Measurements from ENCODE around the gene TNFRSF4. TPM values are rescaled to one million over a fixed set of nuclear protein-coding genes. Genes with fewer than 3 reads are reported as not detected.
A peak's percentile ranks its signal among the peaks of the same experiment; 100 is the strongest.

Gene TNFRSF4
- total and polyA plus RNA-seq, 10 donors, result 6.6 to 23.4 (median 13.6) TPM

GRCh38 chr1:1225238-1225845 is 11.4 kb upstream of the TNFRSF4 start:
- H3K4me1 ChIP-seq, result peaks cover 6 to 53% (median 26%) of the 10 kb centered on the region in 6 donors
- 90 to 95% (median 94%) methylated on average over 14 to 34 of the region's 34 CpGs for WGBS, 5 donors
- TF ChIP-seq POLR2AphosphoS5 (IDR thresholded peaks at IDR 0.05) (no peak), POLR2A (IDR thresholded peaks at IDR 0.05) (no peak)
- TF ChIP-seq, protein P1, sequence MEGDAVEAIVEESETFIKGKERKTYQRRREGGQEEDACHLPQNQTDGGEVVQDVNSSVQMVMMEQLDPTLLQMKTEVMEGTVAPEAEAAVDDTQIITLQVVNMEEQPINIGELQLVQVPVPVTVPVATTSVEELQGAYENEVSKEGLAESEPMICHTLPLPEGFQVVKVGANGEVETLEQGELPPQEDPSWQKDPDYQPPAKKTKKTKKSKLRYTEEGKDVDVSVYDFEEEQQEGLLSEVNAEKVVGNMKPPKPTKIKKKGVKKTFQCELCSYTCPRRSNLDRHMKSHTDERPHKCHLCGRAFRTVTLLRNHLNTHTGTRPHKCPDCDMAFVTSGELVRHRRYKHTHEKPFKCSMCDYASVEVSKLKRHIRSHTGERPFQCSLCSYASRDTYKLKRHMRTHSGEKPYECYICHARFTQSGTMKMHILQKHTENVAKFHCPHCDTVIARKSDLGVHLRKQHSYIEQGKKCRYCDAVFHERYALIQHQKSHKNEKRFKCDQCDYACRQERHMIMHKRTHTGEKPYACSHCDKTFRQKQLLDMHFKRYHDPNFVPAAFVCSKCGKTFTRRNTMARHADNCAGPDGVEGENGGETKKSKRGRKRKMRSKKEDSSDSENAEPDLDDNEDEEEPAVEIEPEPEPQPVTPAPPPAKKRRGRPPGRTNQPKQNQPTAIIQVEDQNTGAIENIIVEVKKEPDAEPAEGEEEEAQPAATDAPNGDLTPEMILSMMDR (IDR thresholded peaks at IDR 0.05 in 8 of 11, conservative IDR thresholded peaks at IDR 0.05 in 3 of 11), result no peak
- no peak overlapping the region for H3K27ac ChIP-seq
- H3K4me3 ChIP-seq, result no peak overlapping the region
- H3K27me3 ChIP-seq (replicated peaks in 1 of 7), result no peaks in the 10 kb centered on the region
- DNase-seq, result no peak
- H3K36me3 ChIP-seq, result peaks cover 0 to 100% (median 87%) of the 10 kb centered on the region in 6 donors
- intact Hi-C loops (cut with DNase I; ENCODE audit: low total_unique reads), result no loop called here
- no peaks in the 10 kb centered on the region for H3K9me3 ChIP-seq

DNA sequence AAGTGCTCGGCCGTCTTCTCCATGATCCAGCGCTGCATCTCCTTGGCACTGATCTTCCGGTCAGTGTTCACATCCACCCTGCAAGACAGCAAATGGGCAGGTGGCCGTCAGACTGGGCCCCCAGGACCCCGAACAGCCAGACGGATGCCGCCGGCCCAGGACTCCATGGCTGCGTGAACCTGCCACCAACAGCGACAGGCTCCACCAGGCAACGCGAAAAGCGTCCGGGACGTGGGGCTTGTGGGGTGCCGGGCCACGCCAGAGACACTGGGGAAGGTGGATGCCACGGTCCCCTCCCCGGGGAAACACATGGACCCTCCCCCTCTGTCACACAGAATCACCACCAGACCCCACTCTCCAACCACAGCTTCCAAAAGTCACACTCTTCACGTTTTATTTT is 9.9 kb upstream of the TNFRSF4 start:
- TF ChIP-seq, protein P1 (IDR thresholded peaks at IDR 0.05 in 8 of 11, conservative IDR thresholded peaks at IDR 0.05 in 3 of 11), result no peak
- peak in 1 of 3 donors; percentile 30 for TF ChIP-seq POLR2AphosphoS5 (IDR thresholded peaks at IDR 0.05)

DNA sequence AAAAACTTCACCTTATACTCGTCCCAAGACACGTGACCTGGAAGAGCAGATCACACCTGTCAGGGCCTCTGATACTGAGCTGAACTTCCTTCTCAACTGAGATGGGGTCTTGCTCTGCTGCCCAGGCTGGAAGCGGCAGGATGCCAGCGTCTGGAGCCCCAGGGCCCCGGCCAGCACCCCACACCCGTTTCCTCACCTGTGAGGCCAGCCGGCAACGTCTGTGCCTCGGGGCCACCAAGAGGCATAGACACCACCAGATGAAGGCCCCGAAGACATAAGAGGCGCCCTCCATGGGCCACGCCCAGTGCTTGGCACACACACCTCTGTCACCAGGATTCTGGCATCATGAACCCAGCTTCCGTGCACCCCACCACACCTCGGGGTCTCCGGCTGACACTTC is 9.4 kb upstream of the TNFRSF4 start:
- H3K27me3 ChIP-seq (replicated peaks in 1 of 7), result no peaks in the 10 kb centered on the region
- intact Hi-C loops (cut with DNase I; ENCODE audit: low total_unique reads), result no loop called here
- DNase-seq, result no peak
- no peaks in the 10 kb centered on the region for H3K9me3 ChIP-seq
- no peak for TF ChIP-seq POLR2AphosphoS5 (IDR thresholded peaks at IDR 0.05)
- TF ChIP-seq POLR2A (IDR thresholded peaks at IDR 0.05), result no peak
- TF ChIP-seq, protein P1 (IDR thresholded peaks at IDR 0.05 in 8 of 11, conservative IDR thresholded peaks at IDR 0.05 in 3 of 11), result no peak
- no peak overlapping the region for H3K27ac ChIP-seq
- H3K4me3 ChIP-seq, result no peak overlapping the region
- peaks cover 0 to 33% (median 8%) of the 10 kb centered on the region in 6 donors for H3K4me1 ChIP-seq
- peaks cover 0 to 100% (median 93%) of the 10 kb centered on the region in 6 donors for H3K36me3 ChIP-seq
- WGBS, 5 donors, result 88 to 98% (median 94%) methylated on average over 8 to 15 of the region's 15 CpGs

More for the DNA sequence above, 9.9 kb upstream of the TNFRSF4 start:
- Histone ChIP-seq H3K9me3 (no peaks in the 10 kb centered on the region), H3K27me3 (replicated peaks in 1 of 7) (no peaks in the 10 kb centered on the region), H3K4me1 (peaks cover 0 to 39% (median 12%) of the 10 kb centered on the region in 6 donors), H3K36me3 (peaks cover 0 to 100% (median 93%) of the 10 kb centered on the region in 6 donors), H3K4me3 (no peak overlapping the region), H3K27ac (no peak overlapping the region)
- 94 to 97% (median 95%) methylated on average over 19 to 21 of the region's 21 CpGs for WGBS, 5 donors
- no peak for DNase-seq
- intact Hi-C loops (cut with DNase I; ENCODE audit: low total_unique reads), result no loop called here

GRCh38 chr1:1222575-1223225 is 8.7 kb upstream of the TNFRSF4 start:
- peaks cover 0 to 100% (median 93%) of the 10 kb centered on the region in 6 donors for H3K36me3 ChIP-seq
- no peaks in the 10 kb centered on the region for H3K27me3 ChIP-seq (replicated peaks in 1 of 7)
- intact Hi-C loops (cut with DNase I; ENCODE audit: low total_unique reads), result no loop called here
- no peak overlapping the region for H3K4me3 ChIP-seq
- peak overlapping the region in 2 of 8 donors; percentile 30 to 32 for H3K27ac ChIP-seq
- TF ChIP-seq, protein P1 (IDR thresholded peaks at IDR 0.05 in 8 of 11, conservative IDR thresholded peaks at IDR 0.05 in 3 of 11), result no peak
- TF ChIP-seq POLR2AphosphoS5 (IDR thresholded peaks at IDR 0.05), result peak in 2 of 3 donors; percentile 24 to 48
- H3K9me3 ChIP-seq, result no peaks in the 10 kb centered on the region
- peaks cover 0 to 27% (median 6%) of the 10 kb centered on the region in 6 donors for H3K4me1 ChIP-seq
- DNase-seq, result no peak
- 91 to 96% (median 94%) methylated on average over 42 to 44 of the region's 44 CpGs for WGBS, 5 donors

All from spleen (tissue), 11 donors.